PFSK-1 (cell line): ENCODE data around the gene ITGAD.

Experiments used
- POLR2AphosphoS5 ChIP-seq: IDR thresholded peaks from 2 replicates; pipeline ENCODE4 v1.6.1; 2012; ENCODE audit warnings: low read depth, mild to moderate bottlenecking, control low read depth, low read length, moderate library complexity
- REST ChIP-seq, 2 experiments: IDR thresholded peaks; 2 replicates each; pipeline versions ENCODE4 v1.6.1 to v1.8.0; 2011 to 2012; ENCODE audit warnings: low read depth in 2 of 2, low read length in 2 of 2, control low read depth in 1 of 2, inconsistent platforms in 1 of 2, mild to moderate bottlenecking in 1 of 2, moderate library complexity in 1 of 2; ENCODE audit not compliant: insufficient read depth in 1 of 2
- SIN3A ChIP-seq: IDR thresholded peaks from 2 replicates; pipeline ENCODE4 v1.6.1; 2012; ENCODE audit warnings: mild to moderate bottlenecking, low read length, moderate library complexity, borderline replicate concordance; ENCODE audit not compliant: insufficient read depth
- TAF1 ChIP-seq: IDR thresholded peaks from 2 replicates; pipeline ENCODE4 v1.6.1; 2012; ENCODE audit warnings: low read length, control low read depth, borderline replicate concordance; ENCODE audit not compliant: insufficient read depth

GRCh38 chr16:31440516-31441184 lies 47.5 kb downstream of the ITGAD start:
- TF ChIP-seq TAF1 (no peak), POLR2AphosphoS5 (no peak), REST (IDR thresholded peaks at IDR 0.05; ENCODE audit: insufficient read depth in 1 of 2, low read depth in 2 of 2, low read length in 2 of 2) (no peak), SIN3A (no peak)
